GM12875 (cell line): Measurements from ENCODE around the gene TBX10.
A peak's percentile ranks its signal among the peaks of the same experiment; 100 is the strongest.

ENCODE experiments used
- H3K4me3 ChIP-seq: one replicate; pipeline ENCODE4 v1.5.1; 2011; ENCODE audit warnings: low read depth, low read length, control low read depth
- CTCF ChIP-seq: IDR thresholded peaks from 2 replicates; pipeline ENCODE4 v1.5.1; 2011; ENCODE audit warnings: low read depth, mild to moderate bottlenecking, control low read depth, inconsistent platforms, low read length, moderate library complexity, borderline replicate concordance; ENCODE audit not compliant: insufficient read depth

TBX10 gene

DNA sequence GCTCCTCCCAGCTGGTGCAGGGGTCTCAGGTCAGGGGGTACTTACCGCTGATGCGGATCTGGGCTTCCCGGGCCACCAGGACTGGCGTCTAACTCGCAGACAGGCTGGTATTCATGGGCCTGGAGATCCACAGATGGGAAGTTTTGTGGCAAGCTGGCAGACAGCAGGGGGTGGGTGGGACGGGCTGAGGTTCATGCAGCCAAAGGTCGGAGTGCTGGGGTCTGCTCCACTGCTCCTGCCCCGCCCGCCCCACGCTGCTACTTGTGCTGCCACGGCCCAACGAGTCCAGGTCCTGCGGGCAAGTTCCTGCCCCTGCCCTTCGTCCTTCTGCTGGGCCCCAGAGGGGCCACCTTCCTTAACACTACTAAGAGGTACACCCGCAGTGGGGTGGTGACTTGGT is 7.9 kb upstream of the TBX10 start:
- TF ChIP-seq CTCF: no peak
- no peak overlapping the region for H3K4me3 ChIP-seq

DNA sequence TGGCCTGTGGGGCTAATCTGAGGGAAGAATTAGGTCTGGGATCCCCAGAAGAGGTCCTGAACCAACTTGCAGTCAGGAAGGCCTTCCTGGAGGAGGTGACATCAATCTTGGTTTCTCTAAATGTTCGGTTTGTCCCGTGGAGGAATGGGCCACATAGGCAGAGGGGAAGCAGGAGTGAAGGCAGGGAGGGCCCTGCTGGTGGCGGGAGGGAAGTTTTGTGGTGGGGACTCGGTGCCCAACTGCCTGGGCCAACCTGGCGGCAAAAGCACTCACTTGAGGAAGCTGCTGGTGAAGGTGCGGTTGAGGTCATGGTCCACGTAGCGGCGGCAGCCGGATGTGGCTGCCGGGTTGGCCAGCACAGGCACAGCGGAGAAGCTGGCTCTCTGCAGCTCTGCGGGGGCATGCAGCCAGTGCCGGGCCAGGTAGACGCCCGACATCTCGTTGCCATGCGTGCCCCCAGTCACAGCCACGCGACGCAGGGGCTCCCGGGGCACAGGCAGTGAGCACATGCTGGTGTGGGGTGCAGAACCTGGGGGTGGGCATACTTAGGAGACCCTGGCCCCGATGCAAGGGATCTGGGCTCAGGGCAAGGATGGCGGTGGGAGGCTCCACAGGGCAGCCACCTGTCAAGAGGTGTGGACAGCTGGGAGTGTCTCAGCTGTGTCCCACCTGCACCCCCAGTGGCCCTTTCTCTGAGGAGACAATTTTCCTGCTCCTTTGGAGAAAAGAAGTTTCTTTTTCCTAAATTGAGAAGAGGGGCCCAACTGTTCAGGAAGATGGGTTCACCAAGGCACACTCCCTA is 7.2 kb upstream of the TBX10 start:
- peak overlapping the region; percentile 6 for H3K4me3 ChIP-seq
- TF ChIP-seq CTCF: 0 out of 2 replicates have a peak, but pooled peaks have one; percentile 9

- peak overlapping the region; percentile 26 for H3K4me3 ChIP-seq
- TF ChIP-seq CTCF: 0 out of 2 replicates have a peak, but pooled peaks have one; percentile 36
Observed at GRCh38 chr11:67645521-67646461, 6.2 kb upstream of the TBX10 start.

DNA sequence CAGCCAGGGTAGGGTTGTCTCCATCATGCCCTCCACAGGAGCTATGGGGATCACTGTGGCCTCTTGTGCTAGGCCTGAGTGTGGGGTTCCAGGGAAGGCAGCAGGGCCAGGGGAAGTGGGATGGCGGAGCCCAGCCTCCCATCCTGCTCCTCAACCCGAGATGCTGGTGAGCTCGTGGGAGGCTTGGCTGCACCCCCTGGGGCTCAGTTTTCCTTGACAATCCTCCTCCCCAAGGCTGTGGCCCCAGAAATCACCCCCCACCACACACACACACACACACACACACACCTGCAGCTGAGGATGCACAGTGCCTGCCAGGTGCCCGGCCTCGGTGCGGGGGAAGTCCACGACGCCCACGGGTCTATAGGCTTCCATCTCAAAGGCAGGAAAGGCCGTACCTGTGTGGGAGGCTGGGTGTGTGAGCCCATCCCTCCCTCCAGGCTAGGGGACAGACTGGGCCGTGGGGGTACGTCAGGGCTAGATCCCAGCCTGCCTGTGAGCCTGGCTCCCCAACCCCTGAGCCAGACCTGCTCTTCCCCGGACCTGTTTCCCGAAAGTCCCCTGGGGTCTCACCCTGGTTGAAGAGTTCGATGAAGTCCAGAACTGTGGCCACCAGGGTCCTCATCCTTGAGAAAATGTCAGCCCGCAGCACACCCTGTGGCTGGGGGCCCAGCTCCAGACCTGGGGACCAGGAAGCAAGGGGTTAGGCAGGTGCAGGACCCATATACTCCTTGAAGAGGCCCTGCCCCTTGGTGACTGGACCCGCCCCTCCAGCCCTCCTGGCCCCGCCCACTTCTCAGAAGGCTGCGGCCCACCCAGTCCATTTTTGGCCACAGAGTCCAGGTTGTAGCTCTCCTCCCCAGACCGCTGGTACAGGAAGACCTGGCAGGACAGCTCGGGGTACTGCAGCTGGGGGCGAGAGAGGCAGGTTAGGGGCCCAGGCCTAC is 5.2 kb upstream of the TBX10 start:
- no peak for TF ChIP-seq CTCF
- peak overlapping the region; percentile 26 for H3K4me3 ChIP-seq

DNA sequence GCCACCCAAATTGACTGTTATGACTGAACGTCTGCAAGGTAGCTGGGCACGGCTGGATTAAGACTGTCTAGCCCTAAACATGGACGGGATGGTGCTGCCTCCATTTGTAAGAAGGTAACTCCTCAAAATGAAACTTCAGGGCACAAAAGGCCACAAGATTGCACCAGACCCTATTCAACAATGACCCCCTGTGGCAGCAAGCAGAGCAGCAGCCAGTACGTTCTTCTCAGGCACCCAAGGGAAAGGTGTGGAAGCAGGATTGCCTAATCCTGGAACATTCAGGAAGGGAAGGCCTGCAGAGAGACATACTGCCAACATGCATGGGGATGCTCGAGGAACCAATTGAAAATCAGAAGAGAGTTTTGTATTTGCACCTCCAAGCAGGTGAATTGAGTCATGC is 4.5 kb upstream of the TBX10 start:
- no peak overlapping the region for H3K4me3 ChIP-seq
- peak; percentile 36; the same call in 1 of the 2 replicates for TF ChIP-seq CTCF
